Common myeloid progenitor, CD34-positive (primary cell): ENCODE results near the gene TRAF3.

Experiments
- CTCF ChIA-PET: fragments of 350-600 bp; sonication (Branson Sonifier 250); formaldehyde crosslinking; loops from one replicate; lab custom pipeline; 2021; ENCODE audit warnings: antibody characterized with exemption; lab: Charles Lee
- POLR2A ChIA-PET: fragments of 350-600 bp; sonication (Branson Sonifier 250); formaldehyde crosslinking; loops from one replicate; lab custom pipeline; 2021; ENCODE audit warnings: antibody characterized with exemption; lab: Charles Lee
- DNase-seq, 3 donors: peaks; one replicate each; pipeline versions ENCODE4 v3.0.0 to v3.0.0-alpha.2; 2013
- H3K27ac ChIP-seq, 2 experiments: 1 replicate in 1 of 2; 2 replicates in 1 of 2; pipeline ENCODE4 v1.7.0; 2013; ENCODE audit warnings: inconsistent platforms in 2 of 2, low read length in 2 of 2, mild to moderate bottlenecking in 2 of 2, low read depth in 1 of 2, moderate library complexity in 1 of 2; ENCODE audit not compliant: severe bottlenecking in 2 of 2, insufficient read depth in 1 of 2, poor library complexity in 1 of 2
- H3K27me3 ChIP-seq, 5 experiments: replicated peaks in 2 of 5; 1 replicate in 3 of 5; 2 replicates in 2 of 5; pipeline versions ENCODE4 v1.6.1 to v1.7.0; 2013; ENCODE audit warnings: low read length in 4 of 5, mild to moderate bottlenecking in 2 of 5, moderate library complexity in 2 of 5, inconsistent platforms in 1 of 5; ENCODE audit not compliant: insufficient read depth in 5 of 5, control insufficient read depth in 4 of 5
- H3K36me3 ChIP-seq, 4 experiments: 1 replicate in 2 of 4; 2 replicates in 2 of 4; pipeline versions ENCODE4 v1.6.1 to v1.7.0; 2013; ENCODE audit warnings: low read length in 3 of 4, control low read depth in 1 of 4, mild to moderate bottlenecking in 1 of 4; ENCODE audit not compliant: control insufficient read depth in 4 of 4, insufficient read depth in 4 of 4
- H3K4me1 ChIP-seq, 4 experiments: 1 replicate in 3 of 4; 2 replicates in 1 of 4; pipeline versions ENCODE4 v1.6.1 to v1.7.1; 2013; ENCODE audit warnings: low read length in 3 of 4, mild to moderate bottlenecking in 3 of 4, control low read depth in 1 of 4, inconsistent platforms in 1 of 4, moderate library complexity in 1 of 4; ENCODE audit not compliant: control insufficient read depth in 4 of 4, insufficient read depth in 4 of 4; ENCODE audit errors: control extremely low read depth in 1 of 4
- H3K4me3 ChIP-seq, 7 experiments: 1 replicate in 4 of 7; 2 replicates in 3 of 7; pipeline versions ENCODE4 v1.5.1 to v1.7.0; 2013; ENCODE audit warnings: mild to moderate bottlenecking in 7 of 7, low read length in 6 of 7, moderate library complexity in 6 of 7, inconsistent platforms in 2 of 7, low read depth in 2 of 7, control low read depth in 1 of 7; ENCODE audit not compliant: insufficient read depth in 4 of 7, control insufficient read depth in 1 of 7; ENCODE audit errors: extremely low read depth in 1 of 7
- H3K9me3 ChIP-seq, 5 experiments: 1 replicate in 4 of 5; 2 replicates in 1 of 5; pipeline versions ENCODE4 v1.6.1 to v1.7.1; 2013; ENCODE audit warnings: low read length in 4 of 5, mild to moderate bottlenecking in 2 of 5, inconsistent platforms in 1 of 5, low read depth in 1 of 5, moderate library complexity in 1 of 5; ENCODE audit not compliant: control insufficient read depth in 4 of 5, insufficient read depth in 2 of 5; ENCODE audit errors: control extremely low read depth in 1 of 5
- WGBS: methylation state at CpG from one replicate; pipeline ENCODE4 v1.1.5; 2013; ENCODE audit not compliant: insufficient coverage; 5-methylcytosine and 5-hydroxymethylcytosine counted together

The TRAF3 gene

GRCh38 chr14:102948698-102949061 is 171.4 kb downstream of the TRAF3 start:
- Histone ChIP-seq H3K36me3 (peaks cover 0 to 37% (median 7%) of the 10 kb centered on the region in 4 experiments), H3K27me3 (no peaks in the 10 kb centered on the region), H3K9me3 (no peaks in the 10 kb centered on the region), H3K4me1 (peaks cover 0 to 21% (median 7%) of the 10 kb centered on the region in 4 experiments), H3K27ac (no peak overlapping the region), H3K4me3 (no peak overlapping the region)
- ChIA-PET POLR2A (no interaction called here), CTCF (no interaction called here)
- no peak for DNase-seq
- 90% methylated on average over 6 of the region's 9 CpGs for WGBS

- peaks cover 0 to 33% (median 7%) of the 10 kb centered on the region in 4 experiments for H3K36me3 ChIP-seq
- H3K4me1 ChIP-seq: peaks cover 0 to 21% (median 7%) of the 10 kb centered on the region in 4 experiments
- no peak overlapping the region for H3K27ac ChIP-seq
- ChIA-PET POLR2A (no interaction called here), CTCF (no interaction called here)
- DNase-seq: peak in 2 of 3 donors; percentile 51 to 66
- H3K27me3 ChIP-seq: no peaks in the 10 kb centered on the region
- H3K4me3 ChIP-seq: no peak overlapping the region
- H3K9me3 ChIP-seq: no peaks in the 10 kb centered on the region
- 88% methylated on average over 25 of the region's 28 CpGs for WGBS
Observed at GRCh38 chr14:102949062-102949800, 172.0 kb downstream of the TRAF3 start.

GRCh38 chr14:102949801-102950451 is 172.7 kb downstream of the TRAF3 start:
- Histone ChIP-seq H3K4me1 (peaks cover 0 to 21% (median 7%) of the 10 kb centered on the region in 4 experiments), H3K27ac (no peak overlapping the region), H3K4me3 (no peak overlapping the region), H3K27me3 (no peaks in the 10 kb centered on the region), H3K36me3 (peaks cover 0 to 35% (median 7%) of the 10 kb centered on the region in 4 experiments), H3K9me3 (no peaks in the 10 kb centered on the region)
- POLR2A ChIA-PET: interaction anchor here (0.7 kb wide), 1 partner anchor 20 kb away, joined by 3 read pairs; no protein-coding TSS in a partner anchor
- WGBS: 97% methylated on average over 23 of the region's 23 CpGs
- no peak for DNase-seq
- CTCF ChIA-PET: no interaction called here

- Histone ChIP-seq H3K4me1 (peaks cover 0 to 21% (median 7%) of the 10 kb centered on the region in 4 experiments), H3K9me3 (no peaks in the 10 kb centered on the region), H3K27ac (no peak overlapping the region), H3K36me3 (peaks cover 0 to 30% (median 8%) of the 10 kb centered on the region in 4 experiments), H3K4me3 (no peak overlapping the region), H3K27me3 (no peaks in the 10 kb centered on the region)
- WGBS: 97% methylated on average over 8 of the region's 10 CpGs
- no peak for DNase-seq
- ChIA-PET POLR2A (interaction anchor here (0.7 kb wide), 2 partner anchors 19 to 74 kb away, joined by 3 read pairs; no protein-coding TSS in a partner anchor), CTCF (interaction anchor here (0.9 kb wide), 1 partner anchor 54 kb away, joined by 3 read pairs; no protein-coding TSS in a partner anchor)
Observed at GRCh38 chr14:102951034-102951433, 173.8 kb downstream of the TRAF3 start.

- WGBS: 97% methylated on average over 7 of the region's 8 CpGs
- Histone ChIP-seq H3K4me1 (peaks cover 0 to 21% (median 7%) of the 10 kb centered on the region in 4 experiments), H3K4me3 (no peak overlapping the region), H3K27me3 (no peaks in the 10 kb centered on the region), H3K27ac (no peak overlapping the region), H3K9me3 (no peaks in the 10 kb centered on the region), H3K36me3 (peaks cover 0 to 29% (median 8%) of the 10 kb centered on the region in 4 experiments)
- no peak for DNase-seq
- ChIA-PET CTCF (no interaction called here), POLR2A (no interaction called here)
Observed at GRCh38 chr14:102951799-102952198, 174.6 kb downstream of the TRAF3 start.

- Histone ChIP-seq H3K4me3 (no peak overlapping the region), H3K27me3 (no peaks in the 10 kb centered on the region), H3K36me3 (peaks cover 0 to 28% (median 8%) of the 10 kb centered on the region in 4 experiments), H3K4me1 (peaks cover 0 to 21% (median 7%) of the 10 kb centered on the region in 4 experiments), H3K27ac (no peak overlapping the region), H3K9me3 (no peaks in the 10 kb centered on the region)
- no peak for DNase-seq
- ChIA-PET CTCF (interaction anchor here (1.4 kb wide), 1 partner anchor 9 kb away, joined by 4 read pairs; no protein-coding TSS in a partner anchor), POLR2A (no interaction called here)
- 98% methylated on average over 6 of the region's 6 CpGs for WGBS
Observed at GRCh38 chr14:102952276-102952675, 175.0 kb downstream of the TRAF3 start.
